Body of pancreas (tissue), 4 donors: ENCODE data around the gene CLSTN2. TPM values are rescaled to one million over a fixed set of nuclear protein-coding genes. Genes with fewer than 3 reads are reported as not detected.
A peak's percentile ranks its signal among the peaks of the same experiment; 100 is the strongest.

Experiments used
- ATAC-seq: fragments of 150-250 bp; one replicate; pipeline ENCODE4 v1.9.1; 2016
- DNase-seq, 4 donors: peaks; one replicate each; pipeline ENCODE4 v3.0.0-alpha.2; 2019
- H3K27ac ChIP-seq, 4 donors: fragments of 200-600 bp; sonication (generic); 1 replicate in 3 of 4; 2 replicates in 1 of 4; pipeline versions ENCODE4 v1.5.1 to v1.6.1; 2016 to 2019; ENCODE audit warnings: mild to moderate bottlenecking in 1 of 4, mixed read lengths in 1 of 4, moderate library complexity in 1 of 4
- H3K27me3 ChIP-seq, 2 donors: fragments of 200-600 bp; sonication (generic); one replicate each; pipeline ENCODE4 v1.6.0; 2016; ENCODE audit warnings: mild to moderate bottlenecking in 1 of 2
- H3K36me3 ChIP-seq, 2 donors: fragments of 200-600 bp; sonication (generic); replicated peaks in 1 of 2; 2 replicates each; pipeline ENCODE4 v1.5.1; 2016; ENCODE audit warnings: low read depth in 2 of 2; ENCODE audit not compliant: insufficient read depth in 1 of 2
- H3K4me1 ChIP-seq: fragments of 200-600 bp; sonication (generic); one replicate; pipeline ENCODE4 v1.6.0; 2016
- H3K4me3 ChIP-seq, 2 donors: fragments of 200-600 bp; sonication (generic); 1 replicate in 1 of 2; 2 replicates in 1 of 2; pipeline ENCODE4 v1.5.1; 2016 to 2019
- H3K9me3 ChIP-seq, 3 donors: fragments of 200-600 bp; sonication (generic); 1 replicate in 2 of 3; 2 replicates in 1 of 3; pipeline ENCODE4 v1.5.1; 2016
- CTCF ChIP-seq, 7 experiments: fragments of 450-650 bp in 4 of 7; fragments of 200-600 bp in 3 of 7; sonication (generic) in 3 of 7; IDR thresholded peaks; one replicate each; pipeline ENCODE4 v1.5.1; 2016 to 2019; ENCODE audit warnings: antibody characterized with exemption in 7 of 7
- POLR2A ChIP-seq, 3 donors: fragments of 450-650 bp; IDR thresholded peaks; one replicate each; pipeline ENCODE4 v1.6.1; 2016; ENCODE audit warnings: antibody characterized with exemption in 3 of 3, mild to moderate bottlenecking in 2 of 3
- WGBS, 2 donors: methylation state at CpG; one replicate each; pipeline ENCODE4 v1.1.5; 2017; 5-methylcytosine and 5-hydroxymethylcytosine counted together
- intact Hi-C: fragments of 100-400 bp; cut with DNase I; formaldehyde crosslinking; loops from one replicate; pipeline ENCODE4 v1.15.1; 2023
- total RNA-seq, 2 donors: library from RNA; depleted of rRNA; stranded (reverse); fragments of >200 nt; gene quantifications; one replicate each; pipeline ENCODE4 v1.1.0, GENCODE V29; 2016

CLSTN2 gene
- total RNA-seq, 2 donors from 2014 or later: 14.5 to 14.8 TPM

- Histone ChIP-seq H3K4me3 (no peak overlapping the region), H3K4me1 (no peaks in the 10 kb centered on the region), H3K27me3 (no peaks in the 10 kb centered on the region), H3K9me3 (no peaks in the 10 kb centered on the region), H3K36me3 (no peaks in the 10 kb centered on the region), H3K27ac (no peak overlapping the region)
- ATAC-seq (no peak), DNase-seq (no peak)
- 79 to 89% methylated on average over 1 of the region's 1 CpG for WGBS, 2 donors
- intact Hi-C loops: no loop called here
- TF ChIP-seq CTCF (IDR thresholded peaks at IDR 0.05): no peak
- TF ChIP-seq POLR2A (IDR thresholded peaks at IDR 0.05): no peak
Measured at GRCh38 chr3:140541975-140542653, 607.1 kb downstream of the CLSTN2 start.

GRCh38 chr3:140545197-140545596 is 610.2 kb downstream of the CLSTN2 start:
- TF ChIP-seq CTCF (IDR thresholded peaks at IDR 0.05): no peak
- TF ChIP-seq POLR2A (IDR thresholded peaks at IDR 0.05): no peak
- H3K4me3 ChIP-seq: no peak overlapping the region
- DNase-seq (no peak), ATAC-seq (no peak)
- peak overlapping the region in 1 of 4 donors; percentile 6 for H3K27ac ChIP-seq
- H3K27me3 ChIP-seq: no peaks in the 10 kb centered on the region
- H3K36me3 ChIP-seq: no peaks in the 10 kb centered on the region
- intact Hi-C loops: no loop called here
- H3K4me1 ChIP-seq: no peaks in the 10 kb centered on the region
- whole genome bisulfite sequencing, 2 donors: 72 to 75% methylated on average over 1 of the region's 1 CpG
- H3K9me3 ChIP-seq: no peaks in the 10 kb centered on the region

GRCh38 chr3:140545756-140546155 is 610.8 kb downstream of the CLSTN2 start:
- DNase-seq (no peak), ATAC-seq (peak; percentile 24)
- H3K9me3 ChIP-seq: no peaks in the 10 kb centered on the region
- no peak for TF ChIP-seq POLR2A (IDR thresholded peaks at IDR 0.05)
- no peak for TF ChIP-seq CTCF (IDR thresholded peaks at IDR 0.05)
- H3K27ac ChIP-seq: peak overlapping the region in 1 of 4 donors; percentile 6
- 25 to 39% methylated on average over 2 of the region's 2 CpGs for WGBS, 2 donors
- no peak overlapping the region for H3K4me3 ChIP-seq
- H3K27me3 ChIP-seq: no peaks in the 10 kb centered on the region
- no peaks in the 10 kb centered on the region for H3K4me1 ChIP-seq
- intact Hi-C loops: no loop called here
- no peaks in the 10 kb centered on the region for H3K36me3 ChIP-seq

- intact Hi-C loops: no loop called here
Measured at GRCh38 chr3:140546649-140547048, 611.7 kb downstream of the CLSTN2 start.

More at GRCh38 chr3:140546649-140547048, 611.7 kb downstream of the CLSTN2 start:
- Histone ChIP-seq H3K27me3 (no peaks in the 10 kb centered on the region), H3K36me3 (no peaks in the 10 kb centered on the region), H3K9me3 (no peaks in the 10 kb centered on the region), H3K4me3 (no peak overlapping the region), H3K4me1 (no peaks in the 10 kb centered on the region), H3K27ac (no peak overlapping the region)
- no peak for ATAC-seq
- DNase-seq: no peak
- WGBS, 2 donors: 55 to 70% methylated on average over 6 of the region's 6 CpGs
- no peak for TF ChIP-seq POLR2A (IDR thresholded peaks at IDR 0.05)
- no peak for TF ChIP-seq CTCF (IDR thresholded peaks at IDR 0.05)
